GM18868 (cell line): ENCODE results near the gene SYT7.

ENCODE experiments used
- ATAC-seq: cut with Tn5 transposase; IDR thresholded peaks from one replicate; pipeline ENCODE4 v1.9.1; 2021; ENCODE audit warnings: mild to moderate bottlenecking, moderate library complexity; ENCODE audit not compliant: unreplicated experiment

Gene SYT7

DNA sequence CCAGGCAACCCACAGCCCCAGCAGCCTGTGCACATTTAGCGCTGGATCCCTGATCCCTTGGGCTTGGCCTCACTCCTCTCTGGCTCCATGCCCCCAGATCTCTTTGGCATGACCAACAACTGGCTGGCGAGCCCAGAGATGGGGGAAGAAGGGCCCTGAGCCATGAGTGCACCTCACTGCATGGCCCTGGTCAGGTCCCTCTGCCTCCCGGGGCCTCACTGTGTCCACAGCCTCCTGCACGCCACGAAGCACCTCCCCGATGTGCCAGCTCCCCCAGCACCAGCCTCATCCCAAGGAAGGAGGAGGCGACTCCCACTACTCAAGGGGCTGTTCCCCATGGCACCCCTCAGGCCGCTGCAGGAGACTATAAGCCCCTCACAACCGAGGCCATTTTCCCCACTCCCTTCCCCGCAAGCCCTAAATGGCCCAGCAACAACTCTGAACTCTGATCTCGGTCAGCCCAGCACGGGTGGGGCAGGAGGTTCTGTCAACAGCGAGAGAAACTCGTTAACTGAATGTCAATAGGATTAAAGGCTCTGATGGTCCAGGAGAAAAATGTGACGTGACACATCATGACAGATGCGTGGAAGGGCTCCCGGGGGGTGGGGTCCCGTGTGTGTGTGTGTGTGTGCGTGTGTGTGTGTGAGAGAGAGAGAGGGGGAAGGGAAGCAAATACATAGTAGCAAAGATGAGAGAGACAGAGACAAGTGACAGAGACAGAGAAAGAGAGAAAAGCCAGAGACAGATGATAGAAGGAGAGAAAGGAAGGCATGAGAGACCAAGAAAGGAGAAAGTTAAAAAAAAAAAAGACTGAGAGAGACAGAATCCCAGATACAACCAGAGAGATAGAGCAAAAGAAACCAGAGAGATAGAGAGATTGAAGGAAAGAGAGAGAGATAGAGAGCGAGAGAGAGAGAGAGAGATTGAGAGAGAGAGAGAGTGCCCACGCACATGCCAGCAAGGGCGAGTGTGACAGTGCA, 28.4 kb upstream of the SYT7 start:
- ATAC-seq = no peak

DNA sequence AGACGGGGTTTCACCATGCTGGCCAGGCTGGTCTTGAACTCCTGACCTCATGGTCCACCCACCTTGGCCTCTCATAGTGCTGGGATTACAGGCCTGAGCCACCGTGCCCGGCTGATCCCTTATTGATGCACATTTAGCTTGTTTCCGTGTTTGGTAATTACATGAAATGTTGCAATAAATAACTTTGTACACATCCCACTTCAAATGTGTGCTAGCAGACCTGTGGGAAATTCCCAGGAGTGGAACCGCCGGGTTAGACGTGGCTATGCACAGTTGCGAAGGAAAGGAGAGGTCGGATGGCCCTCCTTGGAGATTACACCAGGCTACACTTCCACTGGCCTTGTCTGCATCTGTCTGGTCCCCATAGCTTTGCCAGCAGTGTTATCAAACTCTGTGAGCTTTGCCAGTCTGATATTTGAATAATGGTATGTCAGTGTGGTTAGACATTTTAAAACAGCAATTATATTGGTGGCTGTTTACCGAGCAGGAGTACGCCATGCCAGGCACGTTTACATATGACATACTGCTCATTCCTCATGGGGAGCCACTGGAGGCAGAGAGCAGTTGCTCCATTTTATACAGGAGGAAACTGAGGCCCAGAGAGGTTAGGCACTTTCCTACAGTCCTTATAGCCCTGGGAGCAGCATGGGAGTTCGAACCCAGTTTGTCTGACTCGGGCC, 27.2 kb upstream of the SYT7 start:
- ATAC-seq = no peak

DNA sequence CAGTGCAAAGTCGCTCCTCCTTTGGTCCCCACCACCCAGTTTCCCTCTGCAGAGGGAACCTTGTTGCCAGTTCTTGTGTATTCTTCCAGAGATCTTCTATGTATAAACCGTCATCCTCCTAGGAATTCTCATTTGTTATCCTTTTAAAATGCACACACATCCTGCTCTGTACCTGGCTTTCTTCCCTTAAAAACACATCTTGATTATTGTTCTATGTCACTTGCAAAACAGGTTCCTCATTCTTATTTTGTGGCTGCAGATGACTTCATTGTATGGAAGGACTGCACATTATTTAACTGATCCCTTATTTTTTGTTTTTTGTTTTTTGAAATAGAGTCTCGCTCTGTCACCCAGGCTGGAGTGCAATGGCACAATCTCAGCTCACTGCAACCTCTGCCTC, 26.6 kb upstream of the SYT7 start:
- no peak for ATAC-seq

DNA sequence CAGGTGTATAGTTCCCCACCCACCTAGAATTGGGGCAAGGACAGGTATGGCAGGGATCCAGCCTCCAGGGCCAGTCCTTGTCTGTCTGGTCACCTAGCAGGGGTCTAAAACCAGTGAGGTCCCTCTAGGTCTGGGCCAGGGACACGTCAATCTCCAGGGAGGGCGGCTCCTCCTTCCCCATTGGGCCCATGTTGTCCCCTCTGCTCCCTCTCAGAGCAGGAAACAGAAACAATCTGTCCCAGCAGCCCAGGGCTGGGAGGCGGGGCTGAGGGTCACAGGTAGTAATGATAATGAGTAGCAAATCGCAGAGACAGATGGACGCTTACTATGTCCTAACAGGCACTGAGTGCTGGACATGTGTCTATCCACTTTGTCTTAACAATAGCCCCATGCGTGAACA, 22.8 kb upstream of the SYT7 start:
- ATAC-seq = no peak

DNA sequence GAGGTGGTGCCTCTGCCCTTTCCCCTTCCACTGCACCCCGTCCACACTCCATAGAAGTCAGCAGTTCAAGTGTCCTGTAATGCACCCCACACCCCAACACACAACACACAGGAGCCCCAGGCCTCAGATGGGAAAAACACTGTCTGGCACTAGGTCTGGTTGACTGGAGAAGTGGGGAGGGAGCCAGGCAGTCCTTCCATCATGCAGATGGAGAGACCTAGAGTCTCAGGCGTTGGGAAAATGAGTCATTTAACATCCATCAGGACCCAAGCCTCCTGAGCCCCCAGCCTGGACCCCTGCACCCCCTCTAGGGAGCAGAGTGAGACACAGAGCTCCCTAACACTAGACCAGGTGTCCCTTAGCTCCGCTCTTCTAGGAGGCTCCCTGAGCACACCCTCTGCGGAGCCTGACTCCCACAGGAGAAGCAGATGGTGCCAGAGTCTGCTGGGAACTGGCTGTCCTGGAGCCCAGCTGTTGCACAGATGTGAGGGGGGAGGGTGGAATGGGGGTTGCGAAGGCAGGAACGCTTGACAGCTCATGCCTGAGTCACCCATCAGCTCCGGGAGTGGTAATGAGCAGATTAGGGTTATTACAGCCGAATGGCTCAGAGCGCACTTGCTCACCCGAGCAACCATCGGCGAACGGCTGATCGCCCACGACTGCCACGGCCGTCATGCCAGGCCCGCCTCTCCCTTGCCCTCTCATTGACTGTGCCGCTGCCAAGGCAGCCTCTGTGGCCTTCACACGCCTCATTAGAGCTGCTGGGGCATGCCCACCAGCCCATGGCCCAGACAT, 22.1 kb upstream of the SYT7 start:
- no peak for ATAC-seq

DNA sequence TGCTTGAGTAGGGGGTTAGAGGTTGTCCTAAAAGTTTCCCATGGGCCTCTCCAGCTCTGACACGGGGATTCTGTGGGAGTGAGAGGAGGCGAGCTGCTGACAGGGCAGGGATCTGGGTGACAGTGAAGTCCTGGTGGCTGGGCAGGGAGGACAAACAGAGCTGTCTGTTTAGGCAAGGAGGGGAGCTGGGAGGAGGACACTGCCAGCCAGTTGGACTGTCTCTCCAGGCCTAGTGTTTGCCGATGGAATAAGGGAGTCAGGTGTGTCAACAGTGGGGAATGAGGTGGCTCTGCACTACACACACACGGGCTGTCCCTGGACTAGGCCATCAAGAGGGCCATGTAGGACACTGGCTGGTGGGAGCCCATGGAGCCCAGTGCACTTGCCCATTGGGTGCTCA, 20.6 kb upstream of the SYT7 start:
- ATAC-seq = no peak

DNA sequence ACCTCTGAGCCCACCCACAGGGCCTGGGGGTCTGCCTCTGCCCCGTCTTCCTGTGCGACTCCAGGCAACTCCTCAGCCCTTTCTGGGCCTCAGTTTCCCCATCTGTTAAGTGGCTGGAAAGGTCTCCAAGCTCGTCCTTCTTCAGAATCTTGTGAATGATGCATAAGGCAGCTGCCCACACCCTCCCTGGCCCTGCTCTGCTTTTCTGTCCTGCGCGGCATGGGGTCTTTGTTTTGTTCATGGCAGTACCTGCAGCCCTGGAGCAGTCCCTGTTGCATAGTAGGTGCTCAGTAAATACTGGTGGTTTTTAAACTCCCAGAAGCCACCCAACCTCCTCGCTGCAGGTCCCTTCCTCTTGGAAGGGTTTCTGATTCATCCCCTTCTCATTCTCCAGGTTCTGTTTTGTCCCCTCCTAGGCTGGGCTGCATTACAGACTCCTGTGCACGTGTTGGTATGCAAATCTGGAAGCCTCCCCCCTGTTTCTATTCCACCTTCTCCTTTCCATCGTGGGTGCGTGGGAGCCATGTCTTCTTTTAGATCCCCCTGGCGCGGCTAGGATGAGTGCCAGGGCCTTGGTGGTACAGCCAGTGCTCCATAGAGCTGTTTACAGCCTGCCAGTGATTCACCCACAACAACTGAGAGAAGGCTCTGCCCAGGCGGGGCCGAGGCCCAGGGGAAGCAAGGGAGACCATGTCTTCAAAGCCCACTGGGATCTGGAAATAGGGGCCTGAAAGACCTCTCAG, 19.3 kb upstream of the SYT7 start:
- ATAC-seq = no peak

DNA sequence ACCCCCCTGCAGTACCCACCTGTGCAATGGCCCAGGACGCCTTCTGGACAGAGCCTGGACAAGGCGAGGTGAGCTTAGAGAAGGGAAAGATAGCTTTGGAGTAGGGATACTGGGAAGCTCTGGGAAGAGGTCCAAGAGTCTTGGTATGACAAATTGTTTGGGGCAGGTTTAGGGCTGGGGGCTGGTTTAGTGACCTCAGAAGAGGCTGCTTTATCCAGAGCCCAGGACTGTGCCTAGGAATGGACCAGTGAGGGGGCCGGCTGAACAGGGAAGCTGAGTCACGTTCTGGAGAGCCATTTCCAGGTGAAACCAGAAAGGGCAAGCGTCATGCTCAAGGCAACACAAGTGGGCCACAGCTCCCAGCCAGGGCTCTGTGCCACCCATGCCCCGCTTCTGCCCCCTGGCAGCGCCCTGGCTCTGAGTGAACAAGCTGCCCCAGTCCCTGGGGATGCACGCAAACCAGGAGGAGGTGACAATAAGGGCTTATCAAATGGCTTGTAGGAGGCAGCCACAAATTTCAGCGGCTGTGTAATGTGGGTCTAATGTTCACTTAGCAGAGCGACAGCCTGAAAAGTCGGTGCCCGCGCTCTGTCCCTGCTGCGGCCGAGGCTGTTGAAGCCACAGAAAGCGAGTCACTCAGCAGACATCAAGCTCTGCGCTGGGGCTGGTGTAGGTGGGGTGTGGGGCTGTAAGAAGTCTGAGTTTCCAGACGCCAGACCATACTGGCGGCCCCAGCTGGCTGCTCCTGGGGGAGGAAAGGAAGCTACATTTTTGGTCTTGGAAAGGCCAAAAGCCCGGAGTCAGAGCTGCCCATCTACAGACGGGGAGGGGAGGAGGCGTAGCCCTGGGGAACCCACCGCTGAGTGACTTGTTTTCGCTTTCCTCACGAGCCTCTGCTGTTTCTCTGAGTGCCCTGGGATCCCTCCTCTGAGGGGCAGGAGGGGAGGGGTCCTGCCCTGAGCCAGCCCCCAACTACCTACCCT, 18.3 kb upstream of the SYT7 start:
- no peak for ATAC-seq

DNA sequence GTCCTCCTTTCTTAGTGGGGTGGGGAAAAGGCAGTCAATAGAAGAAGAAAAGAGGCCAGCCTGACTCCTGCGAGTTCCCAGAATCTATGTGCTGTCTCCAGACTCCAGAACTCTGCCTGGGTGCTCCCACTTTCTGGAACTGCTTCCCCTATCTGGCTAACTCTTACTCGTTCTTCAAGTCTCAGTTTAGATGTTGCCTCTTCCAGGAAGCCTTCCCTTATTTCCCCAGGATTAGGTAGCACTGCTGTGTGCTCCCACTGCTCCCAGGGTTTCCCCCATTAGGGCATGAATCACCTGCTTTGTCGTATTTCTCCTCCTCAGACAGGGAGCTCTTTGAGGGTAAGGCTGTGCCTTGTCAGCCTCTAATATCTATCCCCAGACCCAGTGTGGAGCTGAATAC, 17.5 kb upstream of the SYT7 start:
- no peak for ATAC-seq

DNA sequence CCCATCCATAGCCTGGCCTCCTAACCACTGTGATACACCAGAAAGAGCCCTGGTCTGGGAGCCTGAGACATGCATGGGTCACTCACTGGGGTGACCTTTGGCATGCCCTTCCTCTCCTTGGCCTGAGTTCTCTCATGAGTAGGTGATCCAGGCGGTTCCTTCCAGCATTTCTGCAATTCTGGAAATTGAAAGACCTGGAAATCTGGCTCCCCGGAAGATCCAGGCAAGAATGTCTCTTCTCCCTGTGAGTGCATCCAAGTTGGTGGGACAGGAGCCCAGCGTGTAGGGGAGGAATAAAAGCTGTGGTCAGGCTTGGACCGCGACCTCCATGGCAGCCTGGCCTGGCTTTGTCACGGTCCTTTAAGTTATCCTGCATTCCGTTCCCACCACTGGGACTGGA, 16.1 kb upstream of the SYT7 start:
- ATAC-seq = no peak

DNA sequence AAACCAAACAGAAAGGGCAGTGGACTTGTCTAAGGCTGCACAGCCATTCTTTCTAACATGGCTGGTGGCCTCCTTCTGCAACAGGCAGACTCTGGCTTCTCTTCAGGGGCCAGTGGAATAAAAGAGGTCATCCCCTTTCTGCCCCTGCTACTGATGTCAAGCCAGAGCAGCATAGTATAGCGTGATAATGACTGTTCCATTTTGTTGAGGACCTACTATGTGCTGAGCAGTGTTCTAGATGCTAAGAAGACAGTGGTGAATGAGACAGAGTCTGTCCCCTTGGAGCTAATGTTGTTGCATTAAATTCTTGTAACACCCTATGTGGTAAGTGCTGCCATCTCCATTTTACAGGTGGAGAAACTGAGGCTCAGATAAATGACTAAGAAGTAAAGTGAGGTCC, 15.7 kb upstream of the SYT7 start:
- ATAC-seq = no peak

DNA sequence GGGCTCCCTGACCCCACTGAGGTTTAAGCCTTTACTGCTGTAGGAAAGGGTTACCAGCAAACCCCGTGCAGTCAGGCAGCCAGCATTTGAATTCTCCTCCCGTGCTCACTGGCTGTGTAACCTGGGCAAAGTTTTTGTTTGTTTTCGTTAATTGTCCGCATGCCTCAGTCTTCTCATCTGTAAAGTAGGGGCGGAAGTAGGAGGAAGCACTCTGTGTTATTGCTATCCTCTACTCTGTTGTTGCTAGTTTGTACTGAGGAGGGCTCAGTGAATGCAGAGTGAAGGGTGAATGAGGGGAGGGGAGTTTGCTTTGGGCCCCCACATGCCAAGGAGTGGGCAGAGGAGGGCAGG, 14.0 kb upstream of the SYT7 start:
- no peak for ATAC-seq

DNA sequence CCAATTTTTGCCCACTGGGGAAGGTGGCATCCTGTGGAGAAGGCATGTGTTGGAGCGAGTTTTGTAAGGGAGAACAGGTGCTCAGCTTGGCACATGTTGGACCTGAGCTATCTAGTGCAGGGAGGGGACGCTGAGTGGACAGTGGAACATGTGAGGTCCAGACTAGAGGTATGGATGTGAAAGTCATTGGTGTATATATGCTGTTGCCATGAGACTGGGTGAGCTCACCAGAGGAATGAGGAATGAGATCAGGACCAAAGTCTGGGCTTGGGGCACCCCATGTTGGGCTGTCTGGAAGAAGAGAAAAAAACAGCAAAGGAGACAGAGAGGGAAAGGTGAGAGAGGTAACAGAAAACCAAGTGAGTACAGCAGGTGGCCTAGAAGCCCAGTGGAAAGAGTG, 12.3 kb upstream of the SYT7 start:
- no peak for ATAC-seq

DNA sequence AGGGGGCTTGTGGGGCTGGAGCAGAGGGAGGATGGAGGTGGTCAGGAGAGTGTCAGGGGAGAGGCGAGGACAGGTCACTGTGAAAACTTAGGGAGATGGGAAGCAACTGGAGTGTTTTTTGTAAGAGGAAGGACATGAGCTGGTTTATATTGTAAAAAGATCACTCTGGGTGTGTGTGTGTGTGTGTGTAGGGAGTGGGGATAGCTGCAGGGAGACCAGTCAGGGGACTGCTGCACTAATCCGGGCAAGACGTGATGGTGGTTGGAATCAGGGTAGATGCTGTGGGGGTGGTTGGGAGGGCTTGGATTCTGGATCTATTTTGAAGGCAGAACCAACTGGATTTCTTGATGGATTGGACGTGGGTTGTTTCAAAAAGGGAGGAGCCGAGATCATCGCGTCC, 11.3 kb upstream of the SYT7 start:
- no peak for ATAC-seq

DNA sequence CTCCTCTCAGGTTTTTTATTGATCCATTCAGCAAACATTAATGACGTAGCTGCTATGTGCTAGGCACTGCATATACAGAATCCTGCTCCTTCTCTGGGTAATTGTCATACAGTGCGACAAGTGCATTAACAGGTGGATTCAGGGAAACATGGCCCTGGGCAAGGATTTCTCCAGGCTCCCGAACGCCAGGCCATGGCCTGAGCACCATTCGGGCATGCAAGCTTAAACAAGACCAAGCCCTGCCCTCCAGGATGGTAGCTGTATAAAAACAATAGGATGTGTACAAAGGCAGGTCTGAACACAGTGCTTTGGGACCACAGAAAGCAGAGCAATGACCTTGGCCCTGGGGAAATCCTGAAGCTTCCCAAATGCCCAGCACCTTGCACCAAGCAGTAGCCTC, 9.1 kb upstream of the SYT7 start:
- ATAC-seq = no peak

DNA sequence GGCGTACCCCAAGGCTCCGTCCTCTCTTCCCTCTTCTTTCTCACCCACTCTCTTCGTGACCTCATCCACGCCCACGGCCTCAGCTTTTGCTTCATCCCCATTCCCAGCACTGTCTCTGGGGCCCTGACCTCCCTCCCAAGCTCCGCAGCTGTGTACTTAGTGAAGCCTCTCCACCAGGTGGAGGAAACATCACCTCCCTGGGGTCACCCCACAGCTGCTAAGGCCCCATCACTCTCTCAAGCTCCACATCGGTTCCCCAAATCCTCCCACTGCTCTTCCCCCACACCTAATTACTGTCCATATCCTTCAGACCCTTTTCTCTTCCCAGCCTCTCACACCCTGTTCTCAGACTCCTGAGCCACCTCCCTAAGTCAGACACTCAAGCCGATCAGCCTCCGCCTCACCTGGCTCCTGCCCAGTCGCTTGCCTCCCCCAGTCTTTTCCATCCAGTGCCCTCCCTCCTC, 7.9 kb upstream of the SYT7 start:
- no peak for ATAC-seq

DNA sequence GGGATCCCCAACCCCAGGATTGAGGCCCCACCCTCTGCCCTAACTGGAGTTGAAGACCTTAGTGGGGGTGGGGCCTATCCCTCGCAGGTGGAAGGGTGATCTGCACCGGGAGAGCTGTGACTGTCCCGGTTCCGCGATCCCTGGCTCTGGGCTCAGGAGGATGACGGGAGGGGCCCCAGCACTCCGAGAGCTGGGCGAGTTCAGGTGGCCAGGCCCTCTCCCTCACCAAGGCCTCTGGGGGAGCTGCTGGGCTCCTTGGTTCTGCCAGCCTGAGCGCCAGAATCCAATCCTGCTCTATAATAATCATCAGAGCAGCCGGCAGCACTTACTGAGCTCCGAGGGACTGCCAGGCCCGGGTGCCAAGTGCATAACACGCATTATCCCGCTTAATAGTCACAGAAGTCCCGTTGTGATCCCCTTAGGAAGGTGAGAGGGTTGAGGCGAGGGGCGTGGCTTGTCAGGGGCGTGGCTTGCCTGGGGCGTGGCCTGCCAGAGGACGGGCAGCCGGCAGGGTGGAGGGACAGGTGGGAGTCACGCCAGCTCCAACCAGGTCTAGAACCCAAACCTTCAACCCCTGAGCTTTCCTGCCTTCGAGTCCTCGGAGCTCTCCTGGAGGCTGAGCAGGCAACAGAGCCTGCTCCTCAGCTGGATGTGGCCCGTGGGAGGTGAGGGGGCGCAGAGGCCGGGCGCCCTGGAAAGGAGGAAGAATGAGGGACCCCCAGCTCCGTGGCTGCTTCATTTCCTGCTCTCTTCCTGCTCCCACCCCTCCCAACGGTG, 7.3 kb upstream of the SYT7 start:
- ATAC-seq = no peak

DNA sequence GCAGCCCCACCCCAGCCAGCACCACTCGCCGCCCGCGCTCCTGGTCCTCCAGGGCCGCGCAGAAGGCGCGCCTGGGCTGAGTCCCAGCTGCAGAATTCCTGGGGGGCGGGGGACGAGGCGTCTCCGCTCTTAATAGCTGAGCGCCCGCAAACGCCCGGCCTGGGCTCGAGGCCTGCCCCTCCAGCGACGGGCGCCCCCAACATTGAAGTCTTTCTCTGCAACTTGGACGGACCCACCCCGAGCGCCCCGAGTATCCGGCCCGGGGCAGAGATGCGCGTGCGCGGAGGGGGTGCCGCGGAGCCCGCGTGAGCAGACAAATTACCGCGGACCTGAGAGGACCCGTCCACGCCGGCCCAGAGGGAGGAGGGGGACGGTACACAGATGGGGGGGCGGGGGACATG, 6.7 kb upstream of the SYT7 start:
- ATAC-seq = no peak
